Hematopoietic multipotent progenitor cell treated with erythropoietin and hydrocortisone succinate and interleukin-3 and kit ligand, for 15 days (in vitro differentiated cells): ENCODE data around the gene IGSF21.

ENCODE experiments used
- DNase-seq: peaks from one replicate; pipeline ENCODE4 v3.0.0-alpha.2; 2015; ENCODE audit warnings: low spot score

Gene IGSF21

GRCh38 chr1:18263547-18264120 lies 156.0 kb downstream of the IGSF21 start:
- no peak for DNase-seq

GRCh38 chr1:18264450-18265039 lies 156.9 kb downstream of the IGSF21 start:
- no peak for DNase-seq

- DNase-seq, result no peak
Measured at GRCh38 chr1:18265641-18266040, 158.0 kb downstream of the IGSF21 start.

- no peak for DNase-seq
Measured at GRCh38 chr1:18266391-18266790, 158.8 kb downstream of the IGSF21 start.

GRCh38 chr1:18271336-18271735 lies 163.7 kb downstream of the IGSF21 start:
- no peak for DNase-seq

- no peak for DNase-seq
Measured at GRCh38 chr1:18278946-18279345, 171.3 kb downstream of the IGSF21 start.

GRCh38 chr1:18279351-18280074 lies 171.9 kb downstream of the IGSF21 start:
- no peak for DNase-seq

GRCh38 chr1:18280956-18281355 lies 173.4 kb downstream of the IGSF21 start:
- no peak for DNase-seq

- DNase-seq, result no peak
Measured at GRCh38 chr1:18282851-18283600, 175.4 kb downstream of the IGSF21 start.

- no peak for DNase-seq
Measured at GRCh38 chr1:18283601-18284385, 176.2 kb downstream of the IGSF21 start.

- DNase-seq, result no peak
Measured at GRCh38 chr1:18284805-18285537, 177.4 kb downstream of the IGSF21 start.

GRCh38 chr1:18285538-18285924 lies 177.9 kb downstream of the IGSF21 start:
- no peak for DNase-seq

- DNase-seq, result no peak
Measured at GRCh38 chr1:18288722-18289121, 181.1 kb downstream of the IGSF21 start.

- no peak for DNase-seq
Measured at GRCh38 chr1:18289597-18289996, 182.0 kb downstream of the IGSF21 start.

GRCh38 chr1:18290740-18291412 lies 183.3 kb downstream of the IGSF21 start:
- DNase-seq, result no peak

GRCh38 chr1:18292531-18292930 lies 184.9 kb downstream of the IGSF21 start:
- no peak for DNase-seq

GRCh38 chr1:18293291-18293690 lies 185.7 kb downstream of the IGSF21 start:
- no peak for DNase-seq

GRCh38 chr1:18294437-18295176 lies 187.0 kb downstream of the IGSF21 start:
- DNase-seq, result no peak

- DNase-seq, result no peak
Measured at GRCh38 chr1:18297896-18298648, 190.5 kb downstream of the IGSF21 start.
